Liver (tissue), 3 donors: ENCODE measurements around the gene DCAF11.

Experiments
- GABPA ChIP-seq, 2 donors: IDR thresholded peaks in 1 of 2; conservative IDR thresholded peaks in 1 of 2; 2 replicates each; pipeline ENCODE4 v1.6.1; 2016; ENCODE audit warnings: antibody characterized with exemption in 2 of 2, mild to moderate bottlenecking in 1 of 2, moderate library complexity in 1 of 2
- RAD21 ChIP-seq, 2 donors: IDR thresholded peaks; 2 replicates each; pipeline ENCODE4 v1.6.1; 2016; ENCODE audit warnings: antibody characterized with exemption in 2 of 2, mild to moderate bottlenecking in 2 of 2
- TAF1 ChIP-seq: conservative IDR thresholded peaks from 2 replicates; pipeline ENCODE4 v1.6.1; 2016; ENCODE audit warnings: antibody characterized with exemption, mild to moderate bottlenecking
- TF ChIP-seq, protein P1 (sequence below): fragments of 150-350 bp; IDR thresholded peaks from 2 replicates; pipeline ENCODE4 v1.5.1; 2017; ENCODE audit warnings: improper control_type of control experiment, low read depth, low read length; ENCODE audit not compliant: missing input control
- TF ChIP-seq, protein P2 (sequence below): IDR thresholded peaks from 2 replicates; pipeline ENCODE4 v1.6.1; 2016; ENCODE audit warnings: antibody characterized with exemption
- TF ChIP-seq, protein P3 (sequence below): IDR thresholded peaks from 2 replicates; pipeline ENCODE4 v1.6.1; 2016; ENCODE audit warnings: antibody characterized with exemption
- donor health status: healthy.
- donor health status: healthy.

DNA sequence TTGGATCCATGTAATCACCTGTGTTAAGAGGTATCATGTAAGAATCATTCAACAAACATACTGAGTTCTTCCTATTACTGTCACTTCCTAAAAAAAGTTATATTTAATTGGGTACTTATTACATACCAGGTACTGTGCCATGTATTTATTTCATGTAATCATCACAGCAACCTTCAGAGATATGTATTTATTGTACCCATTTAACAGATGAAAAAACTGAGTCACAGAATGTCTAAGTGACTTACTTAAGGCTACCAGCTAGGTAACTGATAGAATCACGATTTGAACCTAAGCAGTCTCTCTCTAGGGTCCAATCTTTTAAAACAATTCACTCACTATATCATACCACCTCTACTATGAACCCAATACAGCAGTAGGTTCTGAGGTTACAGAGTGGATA is 29.9 kb downstream of the DCAF11 start:
- TF ChIP-seq, protein P1, sequence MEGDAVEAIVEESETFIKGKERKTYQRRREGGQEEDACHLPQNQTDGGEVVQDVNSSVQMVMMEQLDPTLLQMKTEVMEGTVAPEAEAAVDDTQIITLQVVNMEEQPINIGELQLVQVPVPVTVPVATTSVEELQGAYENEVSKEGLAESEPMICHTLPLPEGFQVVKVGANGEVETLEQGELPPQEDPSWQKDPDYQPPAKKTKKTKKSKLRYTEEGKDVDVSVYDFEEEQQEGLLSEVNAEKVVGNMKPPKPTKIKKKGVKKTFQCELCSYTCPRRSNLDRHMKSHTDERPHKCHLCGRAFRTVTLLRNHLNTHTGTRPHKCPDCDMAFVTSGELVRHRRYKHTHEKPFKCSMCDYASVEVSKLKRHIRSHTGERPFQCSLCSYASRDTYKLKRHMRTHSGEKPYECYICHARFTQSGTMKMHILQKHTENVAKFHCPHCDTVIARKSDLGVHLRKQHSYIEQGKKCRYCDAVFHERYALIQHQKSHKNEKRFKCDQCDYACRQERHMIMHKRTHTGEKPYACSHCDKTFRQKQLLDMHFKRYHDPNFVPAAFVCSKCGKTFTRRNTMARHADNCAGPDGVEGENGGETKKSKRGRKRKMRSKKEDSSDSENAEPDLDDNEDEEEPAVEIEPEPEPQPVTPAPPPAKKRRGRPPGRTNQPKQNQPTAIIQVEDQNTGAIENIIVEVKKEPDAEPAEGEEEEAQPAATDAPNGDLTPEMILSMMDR, result no peak
- no peak for TF ChIP-seq TAF1
- TF ChIP-seq, protein P2, sequence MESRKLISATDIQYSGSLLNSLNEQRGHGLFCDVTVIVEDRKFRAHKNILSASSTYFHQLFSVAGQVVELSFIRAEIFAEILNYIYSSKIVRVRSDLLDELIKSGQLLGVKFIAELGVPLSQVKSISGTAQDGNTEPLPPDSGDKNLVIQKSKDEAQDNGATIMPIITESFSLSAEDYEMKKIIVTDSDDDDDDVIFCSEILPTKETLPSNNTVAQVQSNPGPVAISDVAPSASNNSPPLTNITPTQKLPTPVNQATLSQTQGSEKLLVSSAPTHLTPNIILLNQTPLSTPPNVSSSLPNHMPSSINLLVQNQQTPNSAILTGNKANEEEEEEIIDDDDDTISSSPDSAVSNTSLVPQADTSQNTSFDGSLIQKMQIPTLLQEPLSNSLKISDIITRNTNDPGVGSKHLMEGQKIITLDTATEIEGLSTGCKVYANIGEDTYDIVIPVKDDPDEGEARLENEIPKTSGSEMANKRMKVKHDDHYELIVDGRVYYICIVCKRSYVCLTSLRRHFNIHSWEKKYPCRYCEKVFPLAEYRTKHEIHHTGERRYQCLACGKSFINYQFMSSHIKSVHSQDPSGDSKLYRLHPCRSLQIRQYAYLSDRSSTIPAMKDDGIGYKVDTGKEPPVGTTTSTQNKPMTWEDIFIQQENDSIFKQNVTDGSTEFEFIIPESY, result no peak
- no peak for TF ChIP-seq GABPA (IDR thresholded peaks at IDR 0.05 in 1 of 2, conservative IDR thresholded peaks at IDR 0.05 in 1 of 2)
- TF ChIP-seq RAD21 (IDR thresholded peaks at IDR 0.05), result no peak
- TF ChIP-seq, protein P3, sequence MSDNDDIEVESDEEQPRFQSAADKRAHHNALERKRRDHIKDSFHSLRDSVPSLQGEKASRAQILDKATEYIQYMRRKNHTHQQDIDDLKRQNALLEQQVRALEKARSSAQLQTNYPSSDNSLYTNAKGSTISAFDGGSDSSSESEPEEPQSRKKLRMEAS, result no peak
